AG08396 (cell line): ENCODE measurements around the gene LHFPL6.
A peak's percentile ranks its signal among the peaks of the same experiment; 100 is the strongest.

Source experiments
- DNase-seq: peaks from one replicate; pipeline ENCODE4 v3.0.0; 2012; ENCODE audit warnings: low spot score, mixed read lengths

The LHFPL6 gene

GRCh38 chr13:39554371-39554770 is 48.6 kb downstream of the LHFPL6 start:
- DNase-seq = no peak

GRCh38 chr13:39552246-39552645 is 50.7 kb downstream of the LHFPL6 start:
- DNase-seq = no peak

GRCh38 chr13:39550931-39551330 is 52.1 kb downstream of the LHFPL6 start:
- DNase-seq = no peak

GRCh38 chr13:39547108-39547507 is 55.9 kb downstream of the LHFPL6 start:
- no peak for DNase-seq

- DNase-seq = no peak
These were observed 60.6 kb downstream of the LHFPL6 start for GRCh38 chr13:39542361-39542760.

GRCh38 chr13:39540929-39541605 is 61.9 kb downstream of the LHFPL6 start:
- DNase-seq = no peak

- DNase-seq = no peak
These were observed 63.9 kb downstream of the LHFPL6 start for GRCh38 chr13:39538816-39539790.

- DNase-seq = no peak
These were observed 66.1 kb downstream of the LHFPL6 start for GRCh38 chr13:39536906-39537305.

- no peak for DNase-seq
These were observed 66.7 kb downstream of the LHFPL6 start for GRCh38 chr13:39536274-39536673.

- DNase-seq = no peak
These were observed 69.3 kb downstream of the LHFPL6 start for GRCh38 chr13:39533651-39534150.

- DNase-seq = no peak
These were observed 71.3 kb downstream of the LHFPL6 start for GRCh38 chr13:39531646-39532045.

GRCh38 chr13:39530916-39531315 is 72.1 kb downstream of the LHFPL6 start:
- DNase-seq = no peak

GRCh38 chr13:39528661-39528980 is 74.4 kb downstream of the LHFPL6 start:
- no peak for DNase-seq

- DNase-seq = peak; percentile 85
These were observed 74.9 kb downstream of the LHFPL6 start for GRCh38 chr13:39527961-39528660.

GRCh38 chr13:39527301-39527700 is 75.7 kb downstream of the LHFPL6 start:
- no peak for DNase-seq

GRCh38 chr13:39526499-39526898 is 76.5 kb downstream of the LHFPL6 start:
- no peak for DNase-seq

- no peak for DNase-seq
These were observed 77.5 kb downstream of the LHFPL6 start for GRCh38 chr13:39525506-39525905.

GRCh38 chr13:39524795-39525194 is 78.2 kb downstream of the LHFPL6 start:
- DNase-seq = no peak

- DNase-seq = no peak
These were observed 80.7 kb downstream of the LHFPL6 start for GRCh38 chr13:39522329-39522728.

GRCh38 chr13:39521701-39522100 is 81.3 kb downstream of the LHFPL6 start:
- no peak for DNase-seq

GRCh38 chr13:39516096-39516495 is 86.9 kb downstream of the LHFPL6 start:
- DNase-seq = no peak

GRCh38 chr13:39515224-39515714 is 87.7 kb downstream of the LHFPL6 start:
- DNase-seq = no peak
